ENCODE measurements around the gene OR2T11.
A peak's percentile ranks its signal among the peaks of the same experiment; 100 is the strongest.

OR2T11 gene

GRCh38 chr1:248621770-248622169 lies 13.1 kb downstream of the OR2T11 start:
- no peak for TF ChIP-seq CTCF (IDR thresholded peaks at IDR 0.05; ENCODE audit: insufficient read depth, low read depth, low read length, missing control alignments)
- no peak for DNase-seq (ENCODE audit: low read depth)
- no peak overlapping the region for H3K4me3 ChIP-seq (ENCODE audit: low read depth, low read length)

GRCh38 chr1:248618878-248619277 lies 16.0 kb downstream of the OR2T11 start:
- peak; percentile 66 for DNase-seq (ENCODE audit: low read depth)
- TF ChIP-seq CTCF (IDR thresholded peaks at IDR 0.05; ENCODE audit: insufficient read depth, low read depth, low read length, missing control alignments) = peak; percentile 68
- no peak overlapping the region for H3K4me3 ChIP-seq (ENCODE audit: low read depth, low read length)

GRCh38 chr1:248618119-248618518 lies 16.8 kb downstream of the OR2T11 start:
- no peak for DNase-seq (ENCODE audit: low read depth)

GRCh38 chr1:248613742-248614141 lies 21.1 kb downstream of the OR2T11 start:
- no peak for TF ChIP-seq CTCF (IDR thresholded peaks at IDR 0.05; ENCODE audit: insufficient read depth, low read depth, low read length, missing control alignments)
- no peak overlapping the region for H3K4me3 ChIP-seq (ENCODE audit: low read depth, low read length)
- DNase-seq (ENCODE audit: low read depth) = peak; percentile 42

More at GRCh38 chr1:248618119-248618518, 16.8 kb downstream of the OR2T11 start:
- no peak overlapping the region for H3K4me3 ChIP-seq (ENCODE audit: low read depth, low read length)
- TF ChIP-seq CTCF (IDR thresholded peaks at IDR 0.05; ENCODE audit: insufficient read depth, low read depth, low read length, missing control alignments) = no peak

- DNase-seq (ENCODE audit: low read depth) = peak; percentile 45
- peak; percentile 11 for TF ChIP-seq CTCF (IDR thresholded peaks at IDR 0.05; ENCODE audit: insufficient read depth, low read depth, low read length, missing control alignments)
- H3K4me3 ChIP-seq (ENCODE audit: low read depth, low read length) = no peak overlapping the region
Measured at GRCh38 chr1:248611883-248612414, 22.9 kb downstream of the OR2T11 start.

- no peak for TF ChIP-seq CTCF (IDR thresholded peaks at IDR 0.05; ENCODE audit: insufficient read depth, low read depth, low read length, missing control alignments)
- H3K4me3 ChIP-seq (ENCODE audit: low read depth, low read length) = no peak overlapping the region
- DNase-seq (ENCODE audit: low read depth) = no peak
Measured at GRCh38 chr1:248610301-248610700, 24.6 kb downstream of the OR2T11 start.

GRCh38 chr1:248599396-248599795 lies 35.5 kb downstream of the OR2T11 start:
- TF ChIP-seq CTCF (IDR thresholded peaks at IDR 0.05; ENCODE audit: insufficient read depth, low read depth, low read length, missing control alignments) = no peak
- peak; percentile 23 for DNase-seq (ENCODE audit: low read depth)

More at GRCh38 chr1:248599396-248599795, 35.5 kb downstream of the OR2T11 start:
- no peak overlapping the region for H3K4me3 ChIP-seq (ENCODE audit: low read depth, low read length)
